H1 (cell line): ENCODE data around the gene WDR37. TPM values are rescaled to one million over a fixed set of nuclear protein-coding genes. Genes with fewer than 3 reads are reported as not detected.
"Not testable (repeated sequence)": the region's sequence is repeated elsewhere in the genome, so short reads cannot be mapped to it uniquely, and the experiment has no call there.

ENCODE experiments used
- CTCF ChIA-PET: fragments of 300-600 bp; sonication (Branson Sonifier 250); formaldehyde crosslinking; loops from one replicate; lab custom pipeline; 2021; ENCODE audit not compliant: partially characterized antibody; lab: Charles Lee
- POLR2A ChIA-PET: fragments of 300-600 bp; sonication (Branson Sonifier 250); formaldehyde crosslinking; loops from one replicate; lab custom pipeline; 2021; ENCODE audit warnings: inconsistent platforms; ENCODE audit not compliant: partially characterized antibody; lab: Charles Lee
- DNase-seq, 2 experiments: peaks; one replicate each; pipeline versions ENCODE4 v3.0.0 to v3.0.0-alpha.2; 2010 to 2022; ENCODE audit warnings: low spot score in 2 of 2, low read depth in 1 of 2, mixed read lengths in 1 of 2
- FAIRE-seq: peaks from 2 replicates; lab custom pipeline; 2011; peaks lifted over from hg19 to GRCh38; lab: Jason Lieb, UNC
- H2AFZ ChIP-seq: 2 replicates; pipeline ENCODE4 v1.8.1; 2012; ENCODE audit warnings: low read length, inconsistent platforms
- H2AK5ac ChIP-seq: 2 replicates; pipeline ENCODE4 v1.6.1; 2013; ENCODE audit warnings: low read depth, low read length
- H2BK120ac ChIP-seq: replicated peaks from 2 replicates; pipeline ENCODE3; 2013; ENCODE audit warnings: low read depth, low read length, inconsistent platforms
- H2BK12ac ChIP-seq: 2 replicates; pipeline ENCODE4 v1.6.1; 2013; ENCODE audit warnings: low read depth, low read length
- H2BK15ac ChIP-seq: 2 replicates; pipeline ENCODE4 v1.6.1; 2013; ENCODE audit warnings: low read length
- H2BK20ac ChIP-seq: 2 replicates; pipeline ENCODE4 v1.6.1; 2013; ENCODE audit warnings: low read length
- H2BK5ac ChIP-seq: 2 replicates; pipeline ENCODE4 v1.6.1; 2013; ENCODE audit warnings: low read depth, low read length
- H3K14ac ChIP-seq: 2 replicates; pipeline ENCODE4 v1.6.1; 2013; ENCODE audit warnings: inconsistent platforms; ENCODE audit not compliant: insufficient read length
- H3K18ac ChIP-seq: 2 replicates; pipeline ENCODE4 v1.6.1; 2013; ENCODE audit warnings: low read length; ENCODE audit errors: extremely low read depth
- H3K23ac ChIP-seq: 2 replicates; pipeline ENCODE4 v1.6.1; 2013; ENCODE audit warnings: inconsistent platforms; ENCODE audit not compliant: insufficient read length
- H3K23me2 ChIP-seq: 2 replicates; pipeline ENCODE4 v1.6.1; 2013; ENCODE audit warnings: low read depth, low read length
- H3K27ac ChIP-seq: 2 replicates; pipeline ENCODE4 v1.6.1; 2011; ENCODE audit warnings: low read depth, low read length, inconsistent platforms
- H3K27me3 ChIP-seq, 4 experiments: replicated peaks in 1 of 4; 1 replicate in 1 of 4; 2 replicates in 3 of 4; pipeline versions ENCODE4 v1.6.1 to v1.8.1; 2011 to 2013; ENCODE audit warnings: low read length in 3 of 4, mild to moderate bottlenecking in 3 of 4, inconsistent platforms in 2 of 4, mixed read lengths in 2 of 4, moderate library complexity in 1 of 4; ENCODE audit not compliant: control insufficient read depth in 3 of 4, insufficient read depth in 3 of 4; ENCODE audit errors: extremely low read depth in 1 of 4
- H3K36me3 ChIP-seq, 4 experiments: 2 replicates each; pipeline versions ENCODE4 v1.6.1 to v1.8.1; 2011 to 2013; ENCODE audit warnings: mild to moderate bottlenecking in 4 of 4, low read length in 3 of 4, moderate library complexity in 2 of 4, control low read depth in 1 of 4, inconsistent platforms in 1 of 4; ENCODE audit not compliant: insufficient read depth in 4 of 4, control insufficient read depth in 2 of 4
- H3K4ac ChIP-seq: replicated peaks from 2 replicates; pipeline ENCODE3; 2013; ENCODE audit warnings: low read length, low read depth, mixed read lengths, inconsistent platforms; ENCODE audit not compliant: insufficient read length
- H3K4me1 ChIP-seq, 4 experiments: replicated peaks in 1 of 4; 1 replicate in 1 of 4; 2 replicates in 3 of 4; pipeline versions ENCODE4 v1.6.1 to v1.8.1; 2011 to 2013; ENCODE audit warnings: low read length in 3 of 4, inconsistent platforms in 2 of 4, mixed read lengths in 1 of 4; ENCODE audit not compliant: insufficient read depth in 4 of 4, control insufficient read depth in 3 of 4
- H3K4me2 ChIP-seq, 2 experiments: 2 replicates each; pipeline versions ENCODE4 v1.6.1 to v1.8.1; 2011 to 2013; ENCODE audit warnings: low read depth in 2 of 2, low read length in 2 of 2, control low read depth in 1 of 2, inconsistent platforms in 1 of 2, mild to moderate bottlenecking in 1 of 2; ENCODE audit not compliant: insufficient read depth in 1 of 2
- H3K4me3 ChIP-seq, 4 experiments: fragments of 200-600, 300-600 bp in 1 of 4; sonication (generic), shearing (Covaris generic), sonication (Bioruptor Twin) in 1 of 4; 2 replicates each; pipeline versions ENCODE4 v1.5.1 to v1.8.1; 2011 to 2016; ENCODE audit warnings: low read length in 4 of 4, low read depth in 3 of 4, control low read depth in 2 of 4, inconsistent platforms in 2 of 4, mild to moderate bottlenecking in 2 of 4, mixed read lengths in 1 of 4, moderate library complexity in 1 of 4; ENCODE audit not compliant: insufficient read depth in 2 of 4; ENCODE audit errors: extremely low read depth in 1 of 4
- H3K56ac ChIP-seq: replicated peaks from 2 replicates; pipeline ENCODE3; 2013; ENCODE audit warnings: low read depth, mild to moderate bottlenecking, mixed read lengths, low read length, inconsistent platforms; ENCODE audit not compliant: insufficient read length
- H3K79me1 ChIP-seq: 2 replicates; pipeline ENCODE4 v1.6.1; 2013; ENCODE audit warnings: low read depth, low read length, control low read depth
- H3K79me2 ChIP-seq, 2 experiments: 2 replicates each; pipeline versions ENCODE4 v1.6.1 to v1.8.1; 2012 to 2013; ENCODE audit warnings: low read length in 2 of 2, mild to moderate bottlenecking in 2 of 2, inconsistent platforms in 1 of 2; ENCODE audit not compliant: insufficient read depth in 2 of 2, control insufficient read depth in 1 of 2
- H3K9ac ChIP-seq, 4 experiments: replicated peaks in 1 of 4; 1 replicate in 1 of 4; 2 replicates in 3 of 4; pipeline versions ENCODE4 v1.6.1 to v1.8.1; 2011 to 2013; ENCODE audit warnings: low read depth in 3 of 4, low read length in 3 of 4, control low read depth in 2 of 4, mild to moderate bottlenecking in 2 of 4, moderate library complexity in 2 of 4, inconsistent platforms in 1 of 4; ENCODE audit errors: extremely low read depth in 1 of 4
- H3K9me3 ChIP-seq, 2 experiments: 2 replicates each; pipeline versions ENCODE4 v1.6.1 to v1.8.1; 2012 to 2013; ENCODE audit warnings: mild to moderate bottlenecking in 2 of 2, moderate library complexity in 2 of 2, control low read depth in 1 of 2, inconsistent platforms in 1 of 2, low read depth in 1 of 2, low read length in 1 of 2, mixed read lengths in 1 of 2; ENCODE audit not compliant: insufficient read depth in 2 of 2
- H4K20me1 ChIP-seq, 2 experiments: replicated peaks in 1 of 2; 2 replicates each; pipeline versions ENCODE3 to v1.8.1; 2011 to 2013; ENCODE audit warnings: inconsistent platforms in 2 of 2, low read length in 2 of 2, mild to moderate bottlenecking in 1 of 2; ENCODE audit not compliant: insufficient read depth in 2 of 2, control insufficient read depth in 1 of 2
- H4K5ac ChIP-seq: 2 replicates; pipeline ENCODE4 v1.6.1; 2013; ENCODE audit warnings: low read length, low read depth, mixed read lengths, inconsistent platforms; ENCODE audit not compliant: insufficient read length
- H4K8ac ChIP-seq: 2 replicates; pipeline ENCODE4 v1.8.0; 2013; ENCODE audit warnings: mild to moderate bottlenecking, moderate library complexity, low read length, inconsistent platforms; ENCODE audit not compliant: insufficient read depth; ENCODE audit errors: extremely low read depth
- H4K91ac ChIP-seq: replicated peaks from 2 replicates; pipeline ENCODE3; 2013; ENCODE audit warnings: low read length, mixed read lengths, inconsistent platforms; ENCODE audit not compliant: insufficient read length
- WGBS, 2 experiments: shearing (Covaris generic) in 1 of 2; methylation state at CpG; one replicate each; pipeline versions ENCODE4 v1.1.6 to v1.1.7; 2013 to 2015; ENCODE audit warnings: low lambda C conversion rate in 2 of 2, mixed read lengths in 2 of 2, inconsistent platforms in 1 of 2, low coverage in 1 of 2, missing lambda C conversion rate in 1 of 2; ENCODE audit not compliant: insufficient replicate concordance in 2 of 2, insufficient coverage in 1 of 2, insufficient read length in 1 of 2; ENCODE audit errors: extremely low coverage in 1 of 2, missing lambda C conversion rate in 1 of 2; 5-methylcytosine and 5-hydroxymethylcytosine counted together
- polyA plus RNA-seq, 7 experiments: library from polyadenylated mRNA; depleted of rRNA in 3 of 7; stranded (reverse) in 5 of 7; unstranded in 2 of 7; fragments of >200 nt in 5 of 7; fragments of 200-250 nt in 2 of 7; gene quantifications; 1 replicate in 5 of 7; 2 replicates in 1 of 7; 4 replicates in 1 of 7; pipeline versions ENCODE4 v1.2.1 to v1.2.3, GENCODE V29; 2011 to 2013; ENCODE audit warnings: missing spikeins in 2 of 7, mixed read lengths in 2 of 7
- total RNA-seq: library from RNA; stranded (reverse); fragmentation: NEBNext Ultra II Directional; extraction: Animal tissue kit (Norgen Biotek cat#: 25700); gene quantifications from 2 replicates; pipeline ENCODE4 v1.2.1, GENCODE V29; 2021

Gene WDR37
- total and polyA plus RNA-seq, 2 of the 8 experiments (the other 6 are each of a cell fraction or from before 2014, with no cell fraction given), result 9.6 to 12.0 TPM

- H3K23ac ChIP-seq, H4K91ac ChIP-seq, DNase-seq, H2AK5ac ChIP-seq, POLR2A ChIA-PET, H3K79me2 ChIP-seq, H4K20me1 ChIP-seq, H3K4me3 ChIP-seq, H2BK120ac ChIP-seq, FAIRE-seq, H3K56ac ChIP-seq, H3K14ac ChIP-seq, H4K8ac ChIP-seq, H3K9ac ChIP-seq, H3K4me2 ChIP-seq, H3K79me1 ChIP-seq, H3K4me1 ChIP-seq, H2BK12ac ChIP-seq, H3K27ac ChIP-seq, H3K27me3 ChIP-seq, H2BK5ac ChIP-seq, H3K4ac ChIP-seq, H3K23me2 ChIP-seq, H2BK20ac ChIP-seq, H2AFZ ChIP-seq, H4K5ac ChIP-seq, H3K18ac ChIP-seq, H2BK15ac ChIP-seq, H3K9me3 ChIP-seq: not testable (repeated sequence)
- WGBS, 2 experiments, result 88% methylated on average over 6 of the region's 6 CpGs; no CpG with 5 or more reads in 1 of the 2 experiments
- H3K36me3 ChIP-seq, result peaks cover 0 to 14% (median 3%) of the 10 kb centered on the region in 4 experiments; a peak in 4 of 8 replicates
- CTCF ChIA-PET, result interaction anchor here (1.0 to 1.6 kb wide), 3 partner anchors 9 to 23 kb away, joined by 3 read pairs; no protein-coding TSS in a partner anchor
Observed at GRCh38 chr10:1118318-1118717, 62.1 kb downstream of the WDR37 start.
